C4-2B (cell line): ENCODE results near the gene KIFBP.

Experiments used
- H3K27ac ChIP-seq: fragments of 450-650 bp; 2 replicates; pipeline ENCODE4 v1.5.1; 2017
- CTCF ChIP-seq: fragments of 450-650 bp; conservative IDR thresholded peaks from 2 replicates; pipeline ENCODE4 v1.5.1; 2017; ENCODE audit warnings: mild to moderate bottlenecking
- ZFX ChIP-seq: fragments of 450-650 bp; IDR thresholded peaks from 2 replicates; pipeline ENCODE4 v1.6.1; 2017

The KIFBP gene

GRCh38 chr10:68982389-68982788 lies 6.2 kb upstream of the KIFBP start:
- H3K27ac ChIP-seq: no peak overlapping the region
- no peak for TF ChIP-seq CTCF
- no peak for TF ChIP-seq ZFX

GRCh38 chr10:68987611-68988010 lies 992 bp upstream of the KIFBP start:
- peak overlapping the region; percentile 80 for H3K27ac ChIP-seq
- TF ChIP-seq CTCF: no peak
- no peak for TF ChIP-seq ZFX

GRCh38 chr10:68989317-68989990 lies 851 bp downstream of the KIFBP start:
- peak overlapping the region; percentile 80 for H3K27ac ChIP-seq
- no peak for TF ChIP-seq ZFX
- no peak for TF ChIP-seq CTCF

DNA sequence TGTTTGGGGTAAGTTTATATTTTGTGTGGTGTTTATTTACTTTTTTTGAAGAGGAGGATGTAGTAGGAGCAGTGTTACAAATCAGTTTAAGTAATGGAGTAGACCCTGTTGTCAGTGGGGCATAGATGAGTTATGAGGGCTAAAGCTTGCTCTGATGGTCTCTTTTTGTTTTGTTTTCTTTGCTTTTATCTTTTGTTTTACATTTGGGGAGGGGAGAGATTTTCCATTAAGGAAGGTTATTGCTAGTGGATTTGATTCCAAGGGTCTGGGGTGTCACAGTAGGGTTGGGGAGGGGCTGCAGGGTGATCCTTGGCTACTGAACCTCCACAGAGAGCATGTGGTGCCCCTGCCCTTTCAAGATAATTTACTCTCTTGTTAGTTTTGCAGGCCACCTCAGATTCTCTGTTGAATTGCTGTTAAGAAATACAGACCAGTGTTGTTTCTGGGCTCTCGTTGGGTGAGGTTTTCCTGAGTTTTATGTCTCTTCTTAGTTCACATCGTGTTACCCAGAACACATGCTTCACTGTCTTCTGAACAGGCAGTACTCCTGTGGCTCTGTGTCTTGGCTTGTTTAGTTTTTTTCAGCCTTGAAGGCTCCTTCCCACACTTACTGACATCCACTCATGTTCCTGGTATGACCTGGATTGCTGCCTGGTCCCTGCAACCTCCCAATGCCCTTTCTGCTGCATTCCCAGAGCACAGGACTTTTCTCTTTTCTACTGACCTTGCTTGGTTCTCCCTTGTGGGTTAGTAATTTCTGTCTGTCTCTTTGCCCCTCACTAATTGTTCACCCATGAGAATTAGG lies 4.2 kb downstream of the KIFBP start:
- H3K27ac ChIP-seq: no peak overlapping the region
- TF ChIP-seq CTCF: no peak
- no peak for TF ChIP-seq ZFX

DNA sequence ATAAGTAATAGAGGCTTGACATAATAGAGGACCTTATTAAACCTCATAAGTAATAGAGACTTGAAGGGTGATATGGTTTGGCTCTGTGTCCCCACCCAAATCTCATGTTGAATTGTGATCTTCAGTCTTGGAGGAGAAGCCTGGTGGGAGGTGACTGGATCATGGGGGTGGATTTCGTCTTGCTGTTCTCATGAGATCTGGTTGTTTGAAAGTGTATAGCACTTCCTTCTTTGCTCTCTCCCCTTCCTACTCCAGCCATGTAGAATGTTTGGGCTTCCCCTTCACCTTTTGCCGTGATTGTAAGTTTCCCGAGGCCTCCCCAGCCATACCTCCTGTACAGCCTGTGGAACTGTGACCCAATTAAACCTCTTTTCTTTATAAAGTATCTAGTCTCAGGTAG lies 8.6 kb downstream of the KIFBP start:
- H3K27ac ChIP-seq: no peak overlapping the region
- no peak for TF ChIP-seq ZFX
- TF ChIP-seq CTCF: no peak

DNA sequence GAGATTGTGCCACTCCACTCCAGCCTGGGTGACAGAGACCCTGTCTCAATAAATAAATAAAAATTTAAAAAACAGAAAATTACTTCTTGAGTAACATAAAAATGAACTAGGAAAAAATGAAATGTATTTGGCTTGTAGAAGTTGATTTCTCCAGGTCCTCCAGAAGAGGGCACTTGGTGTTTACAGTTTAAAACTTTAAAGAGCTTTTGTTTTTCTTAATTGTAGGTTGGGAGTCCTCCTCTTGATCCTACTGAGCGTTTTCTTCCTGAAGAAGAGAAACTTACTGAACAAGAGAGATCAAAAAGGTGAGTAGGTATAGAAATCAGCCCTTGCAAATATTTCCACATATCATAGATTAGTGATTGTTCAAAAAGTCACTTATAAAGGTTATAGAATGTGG lies 16.2 kb downstream of the KIFBP start:
- TF ChIP-seq ZFX (no peak), CTCF (peak; percentile 62)
- no peak overlapping the region for H3K27ac ChIP-seq

GRCh38 chr10:69005704-69006485 lies 17.3 kb downstream of the KIFBP start:
- no peak for TF ChIP-seq ZFX
- TF ChIP-seq CTCF: no peak
- H3K27ac ChIP-seq: no peak overlapping the region
